T-cell (primary cell): ENCODE measurements around the gene ROR2. TPM values are rescaled to one million over a fixed set of nuclear protein-coding genes. Genes with fewer than 3 reads are reported as not detected.
A peak's percentile ranks its signal among the peaks of the same experiment; 100 is the strongest.

Experiments used
- ATAC-seq, 4 experiments: fragments of 200-7000 bp in 3 of 4; fragments of 150-1000 bp in 1 of 4; cut with Tn5 transposase; replicated peaks in 1 of 4; 1 replicate in 3 of 4; 2 replicates in 1 of 4; pipeline ENCODE4 v1.10.0; 2021; ENCODE audit warnings: moderate library complexity in 3 of 4, mild to moderate bottlenecking in 2 of 4, moderate number of reproducible peaks in 1 of 4
- CTCF ChIA-PET, 2 donors: fragments of 300-600 bp; sonication (Branson Sonifier 250); formaldehyde crosslinking; loops; one replicate each; lab custom pipeline; 2022; ENCODE audit warnings: antibody characterized with exemption in 2 of 2; lab: Charles Lee
- POLR2A ChIA-PET, 2 donors: fragments of 300-600 bp; sonication (Branson Sonifier 250); formaldehyde crosslinking; loops; one replicate each; lab custom pipeline; 2022; ENCODE audit warnings: antibody characterized with exemption in 2 of 2; lab: Charles Lee
- DNase-seq, 35 experiments: peaks; one replicate each; pipeline versions ENCODE4 v3.0.0 to v3.0.0-alpha.2; 2013 to 2023
- H3K27ac ChIP-seq: one replicate; pipeline ENCODE4 v1.5.1; 2013; ENCODE audit warnings: low read length
- H3K27me3 ChIP-seq, 2 experiments: replicated peaks in 1 of 2; 1 replicate in 1 of 2; 2 replicates in 1 of 2; pipeline versions ENCODE4 v1.6.1 to v1.7.0; 2013; ENCODE audit warnings: low read length in 1 of 2, mixed read lengths in 1 of 2; ENCODE audit not compliant: control insufficient read depth in 2 of 2, insufficient read depth in 2 of 2; ENCODE audit errors: extremely low read depth in 1 of 2
- H3K36me3 ChIP-seq, 2 donors: 1 replicate in 1 of 2; 2 replicates in 1 of 2; pipeline versions ENCODE4 v1.6.1 to v1.7.0; 2013; ENCODE audit warnings: low read length in 1 of 2; ENCODE audit not compliant: control insufficient read depth in 2 of 2, insufficient read depth in 1 of 2; ENCODE audit errors: extremely low read depth in 1 of 2
- H3K4me1 ChIP-seq, 2 experiments: 1 replicate in 1 of 2; 2 replicates in 1 of 2; pipeline versions ENCODE4 v1.6.1 to v1.7.0; 2013; ENCODE audit warnings: low read length in 2 of 2, mixed read lengths in 1 of 2; ENCODE audit not compliant: insufficient read depth in 2 of 2, control insufficient read depth in 1 of 2; ENCODE audit errors: extremely low read depth in 1 of 2
- H3K4me3 ChIP-seq, 2 donors: 1 replicate in 1 of 2; 2 replicates in 1 of 2; pipeline versions ENCODE4 v1.5.1 to v1.7.0; 2013; ENCODE audit warnings: mild to moderate bottlenecking in 2 of 2, low read length in 1 of 2, moderate library complexity in 1 of 2; ENCODE audit not compliant: control insufficient read depth in 1 of 2; ENCODE audit errors: extremely low read depth in 1 of 2
- H3K9me3 ChIP-seq: 2 replicates; pipeline ENCODE4 v1.7.0; 2013
- H3K27ac Mint-ChIP-seq, 2 donors: one replicate each; pipeline ENCODE4 v1.8.0; 2020 to 2021; ENCODE audit warnings: mild to moderate bottlenecking in 2 of 2, mixed read lengths in 2 of 2
- H3K27me3 Mint-ChIP-seq, 2 donors: one replicate each; pipeline ENCODE4 v1.8.0; 2021 to 2022; ENCODE audit warnings: mixed read lengths in 2 of 2
- H3K36me3 Mint-ChIP-seq: one replicate; pipeline ENCODE4 v1.8.0; 2021; ENCODE audit warnings: mixed read lengths
- H3K4me1 Mint-ChIP-seq, 3 donors: one replicate each; pipeline ENCODE4 v1.8.0; 2020 to 2022; ENCODE audit warnings: mixed read lengths in 3 of 3, mild to moderate bottlenecking in 1 of 3
- H3K4me3 Mint-ChIP-seq, 3 donors: one replicate each; pipeline ENCODE4 v1.8.0; 2020 to 2022; ENCODE audit warnings: mild to moderate bottlenecking in 3 of 3, mixed read lengths in 3 of 3, moderate library complexity in 3 of 3
- H3K9me3 Mint-ChIP-seq, 3 donors: one replicate each; pipeline ENCODE4 v1.8.0; 2020 to 2022; ENCODE audit warnings: mixed read lengths in 3 of 3
- WGBS: methylation state at CpG from one replicate; pipeline ENCODE4 v1.1.5; 2013; ENCODE audit warnings: missing lambda C conversion rate; ENCODE audit not compliant: insufficient coverage; 5-methylcytosine and 5-hydroxymethylcytosine counted together
- total RNA-seq, 35 experiments: library from RNA in 6 of 35; stranded (reverse) in 6 of 35; fragments of 120-200 nt in 1 of 35; gene quantifications; one replicate each; pipeline versions ENCODE4 v1.2.1 to v1.2.4 and lab custom pipeline; 2013 to 2026

The ROR2 gene
- total RNA-seq, 5 donors from 2014 or later (not counting 1 experiment from before 2014, with no cell fraction given), result 0.07 to 0.28 (median 0.15) TPM; not detected in 1

DNA sequence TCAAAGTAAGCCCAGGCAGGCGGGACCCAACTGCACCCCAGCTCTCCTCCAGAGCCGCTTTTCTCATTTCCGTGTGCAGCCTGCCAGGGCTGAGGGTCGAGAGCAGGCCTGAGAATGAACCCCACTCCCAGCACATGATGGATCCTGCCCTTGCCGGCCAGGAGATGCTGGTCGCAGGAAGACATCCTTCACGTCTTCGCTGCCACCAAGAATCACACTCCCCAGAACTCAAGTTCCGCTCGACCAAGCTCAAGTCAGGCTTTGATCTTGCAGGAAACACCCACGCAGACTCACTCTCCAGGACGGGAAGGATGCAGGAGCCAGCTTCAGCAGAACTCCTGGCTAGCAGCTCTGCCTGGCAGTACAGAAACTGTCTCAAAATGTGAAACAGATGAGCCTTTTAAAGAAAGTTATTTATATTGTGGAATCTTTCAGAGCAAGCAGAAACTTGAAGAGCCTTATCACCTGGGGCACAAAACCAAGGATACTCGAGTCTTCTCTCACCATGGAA is 102.4 kb downstream of the ROR2 start:
- no peak overlapping the region for H3K4me3 Mint-ChIP-seq
- H3K9me3 Mint-ChIP-seq, result no peaks in the 10 kb centered on the region
- ATAC-seq (peak in 1 of 4 experiments; percentile 30), DNase-seq (peak in 1 of 35 experiments; percentile 7)
- WGBS, result 23% methylated on average over 9 of the region's 13 CpGs
- Histone ChIP-seq H3K27ac (no peak overlapping the region), H3K4me1 (peaks cover 0 to 6% of the 10 kb centered on the region in 2 experiments), H3K9me3 (no peaks in the 10 kb centered on the region), H3K4me3 (no peak overlapping the region), H3K36me3 (no peaks in the 10 kb centered on the region), H3K27me3 (peaks cover 0 to 30% of the 10 kb centered on the region in 2 experiments)
- POLR2A ChIA-PET, result no interaction called here
- peaks cover 17 to 22% (median 17%) of the 10 kb centered on the region in 3 donors for H3K4me1 Mint-ChIP-seq
- H3K27ac Mint-ChIP-seq, result no peak overlapping the region
- H3K27me3 Mint-ChIP-seq, result peaks cover 8 to 11% of the 10 kb centered on the region in 2 donors
- no peaks in the 10 kb centered on the region for H3K36me3 Mint-ChIP-seq
- CTCF ChIA-PET, result interaction anchor here in 1 of 2 donors (0.6 kb wide), 1 partner anchor 314 kb away, joined by 4 read pairs; no protein-coding TSS in a partner anchor

DNA sequence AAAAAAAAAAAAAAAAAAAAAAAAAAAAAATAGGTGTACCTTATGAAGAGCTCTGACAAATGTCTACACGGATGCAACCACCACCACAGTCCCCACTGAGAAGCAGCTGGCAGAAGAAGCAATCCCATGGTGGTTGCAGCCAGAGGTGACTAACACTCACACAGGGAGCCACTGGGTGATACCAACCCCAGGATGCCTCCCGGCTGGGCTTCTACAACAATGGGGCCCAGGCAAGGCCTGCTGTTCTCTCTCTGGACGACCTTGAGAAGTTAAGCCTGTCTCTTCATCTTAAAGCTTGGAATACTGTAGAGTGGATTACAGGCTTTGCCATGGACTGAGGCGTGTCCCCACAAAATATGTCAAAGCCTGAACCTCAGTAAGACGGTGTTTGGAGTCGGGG is 104.1 kb downstream of the ROR2 start:
- no peaks in the 10 kb centered on the region for H3K36me3 Mint-ChIP-seq
- no peak overlapping the region for H3K27ac Mint-ChIP-seq
- Histone ChIP-seq H3K27me3 (peaks cover 0 to 41% of the 10 kb centered on the region in 2 experiments), H3K27ac (no peak overlapping the region), H3K4me3 (no peak overlapping the region), H3K9me3 (no peaks in the 10 kb centered on the region), H3K4me1 (peaks cover 0 to 6% of the 10 kb centered on the region in 2 experiments), H3K36me3 (no peaks in the 10 kb centered on the region)
- H3K9me3 Mint-ChIP-seq, result no peaks in the 10 kb centered on the region
- DNase-seq (no peak), ATAC-seq (no peak)
- peaks cover 17 to 22% (median 17%) of the 10 kb centered on the region in 3 donors for H3K4me1 Mint-ChIP-seq
- 77% methylated on average over 3 of the region's 6 CpGs for WGBS
- POLR2A ChIA-PET, result no interaction called here
- no peak overlapping the region for H3K4me3 Mint-ChIP-seq
- peaks cover 17 to 23% of the 10 kb centered on the region in 2 donors for H3K27me3 Mint-ChIP-seq
- CTCF ChIA-PET, result no interaction called here

DNA sequence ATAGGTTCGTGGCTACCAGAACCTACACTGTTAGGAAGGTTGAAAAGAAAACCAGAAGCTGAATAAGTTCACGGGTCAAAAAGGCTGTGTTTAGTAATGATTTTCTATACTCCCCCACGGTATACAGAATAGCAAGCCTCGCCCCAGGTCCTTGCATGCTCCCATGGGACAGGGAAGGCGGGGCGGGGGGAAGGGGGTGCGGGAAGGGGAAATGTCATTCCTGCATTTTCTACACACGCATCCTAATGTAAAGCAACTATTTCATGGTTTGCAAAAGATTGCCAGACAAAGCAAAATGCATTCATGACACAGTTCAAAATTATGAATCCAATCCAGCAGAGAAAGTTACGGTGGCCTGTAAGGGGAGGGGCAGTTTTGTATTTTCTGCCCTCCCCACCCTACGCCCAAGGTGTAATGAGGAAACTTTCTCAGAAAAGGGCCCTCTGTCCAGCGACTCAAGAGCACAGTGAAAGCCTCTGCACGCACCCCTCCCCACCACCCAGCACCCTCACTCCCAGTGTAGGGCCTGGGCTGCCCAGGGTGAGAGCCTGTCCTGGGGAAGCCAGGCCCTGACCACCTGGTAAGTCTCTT is 105.2 kb downstream of the ROR2 start:
- Histone ChIP-seq H3K4me3 (no peak overlapping the region), H3K36me3 (no peaks in the 10 kb centered on the region), H3K27me3 (peaks cover 0 to 50% of the 10 kb centered on the region in 2 experiments), H3K27ac (no peak overlapping the region), H3K9me3 (no peaks in the 10 kb centered on the region), H3K4me1 (peaks cover 0 to 8% of the 10 kb centered on the region in 2 experiments)
- H3K27ac Mint-ChIP-seq, result no peak overlapping the region
- WGBS, result no CpG with 5 or more reads among the region's 12 CpGs
- DNase-seq (no peak), ATAC-seq (no peak)
- ChIA-PET CTCF (no interaction called here), POLR2A (no interaction called here)
- H3K27me3 Mint-ChIP-seq, result peaks cover 17 to 30% of the 10 kb centered on the region in 2 donors
- peaks cover 17 to 22% (median 21%) of the 10 kb centered on the region in 3 donors for H3K4me1 Mint-ChIP-seq
- no peaks in the 10 kb centered on the region for H3K36me3 Mint-ChIP-seq
- H3K9me3 Mint-ChIP-seq, result no peaks in the 10 kb centered on the region
- no peak overlapping the region for H3K4me3 Mint-ChIP-seq

DNA sequence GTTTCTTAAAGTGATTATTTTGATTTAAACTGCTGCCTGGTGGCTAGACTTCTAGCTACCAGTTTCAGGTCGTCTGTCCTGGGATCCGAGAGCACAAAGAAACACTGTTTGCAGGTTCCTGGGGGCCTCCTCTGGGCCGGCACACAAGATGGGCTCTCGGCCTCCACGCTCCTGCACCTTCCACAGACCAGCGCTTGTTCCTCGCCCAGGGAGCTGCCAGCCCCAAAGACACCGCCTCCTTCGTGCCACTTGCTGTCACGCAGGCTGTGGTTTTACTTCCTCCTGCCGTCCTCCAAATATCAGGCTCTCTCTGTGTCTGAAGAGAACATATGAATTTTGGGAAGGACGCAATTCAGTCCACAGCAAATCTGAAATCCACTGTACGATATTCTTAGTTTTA is 105.8 kb downstream of the ROR2 start:
- ATAC-seq (no peak), DNase-seq (no peak)
- H3K27me3 ChIP-seq, result peaks cover 0 to 53% of the 10 kb centered on the region in 2 experiments
- H3K27ac ChIP-seq, result no peak overlapping the region
- Mint-ChIP-seq H3K27me3 (peaks cover 20 to 34% of the 10 kb centered on the region in 2 donors), H3K4me1 (peaks cover 17 to 22% (median 21%) of the 10 kb centered on the region in 3 donors), H3K4me3 (peak overlapping the region in 1 of 3 donors; percentile 29), H3K27ac (no peak overlapping the region), H3K9me3 (no peaks in the 10 kb centered on the region), H3K36me3 (no peaks in the 10 kb centered on the region)
- peak overlapping the region in 1 of 2 donors; percentile 11 for H3K4me3 ChIP-seq
- H3K36me3 ChIP-seq, result no peaks in the 10 kb centered on the region
- CTCF ChIA-PET, result no interaction called here
- no peaks in the 10 kb centered on the region for H3K9me3 ChIP-seq
- 33% methylated on average over 11 of the region's 13 CpGs for WGBS
- peaks cover 0 to 8% of the 10 kb centered on the region in 2 experiments for H3K4me1 ChIP-seq
- POLR2A ChIA-PET, result no interaction called here

GRCh38 chr9:91843623-91844148 is 106.3 kb downstream of the ROR2 start:
- WGBS, result 55% methylated on average over 6 of the region's 15 CpGs
- POLR2A ChIA-PET, result no interaction called here

GRCh38 chr9:91843093-91843492 is 106.9 kb downstream of the ROR2 start:
- H3K9me3 Mint-ChIP-seq, result no peaks in the 10 kb centered on the region
- peaks cover 16 to 22% (median 21%) of the 10 kb centered on the region in 3 donors for H3K4me1 Mint-ChIP-seq
- peaks cover 0 to 8% of the 10 kb centered on the region in 2 experiments for H3K4me1 ChIP-seq
- ChIA-PET POLR2A (no interaction called here), CTCF (no interaction called here)
- H3K36me3 ChIP-seq, result no peaks in the 10 kb centered on the region
- H3K27me3 ChIP-seq, result peaks cover 0 to 53% of the 10 kb centered on the region in 2 experiments
- no peaks in the 10 kb centered on the region for H3K36me3 Mint-ChIP-seq
- no peak for ATAC-seq
- no peak overlapping the region for H3K4me3 Mint-ChIP-seq
- no peak overlapping the region for H3K4me3 ChIP-seq
- no peak overlapping the region for H3K27ac Mint-ChIP-seq
- no peak overlapping the region for H3K27ac ChIP-seq
- no peak for DNase-seq
- WGBS, result 73% methylated on average over 4 of the region's 7 CpGs
- no peaks in the 10 kb centered on the region for H3K9me3 ChIP-seq
- peaks cover 25 to 40% of the 10 kb centered on the region in 2 donors for H3K27me3 Mint-ChIP-seq

More at GRCh38 chr9:91843623-91844148, 106.3 kb downstream of the ROR2 start:
- H3K36me3 ChIP-seq, result no peaks in the 10 kb centered on the region
- Mint-ChIP-seq H3K4me3 (peak overlapping the region in 1 of 3 donors; percentile 29), H3K9me3 (no peaks in the 10 kb centered on the region), H3K4me1 (peaks cover 17 to 22% (median 21%) of the 10 kb centered on the region in 3 donors), H3K27me3 (peaks cover 23 to 35% of the 10 kb centered on the region in 2 donors), H3K27ac (no peak overlapping the region), H3K36me3 (no peaks in the 10 kb centered on the region)
- no peaks in the 10 kb centered on the region for H3K9me3 ChIP-seq
- ATAC-seq (no peak), DNase-seq (no peak)
- H3K27me3 ChIP-seq, result peaks cover 0 to 53% of the 10 kb centered on the region in 2 experiments
- peaks cover 0 to 8% of the 10 kb centered on the region in 2 experiments for H3K4me1 ChIP-seq
- H3K4me3 ChIP-seq, result peak overlapping the region in 1 of 2 donors; percentile 11
- CTCF ChIA-PET, result no interaction called here
- H3K27ac ChIP-seq, result no peak overlapping the region
